ENCODE results near the gene EHBP1.

- no peak for TF ChIP-seq ZNF274 (IDR thresholded peaks at IDR 0.05; ENCODE audit: low read depth, low read length)
- no peak for TF ChIP-seq YY1 (IDR thresholded peaks at IDR 0.05; ENCODE audit: insufficient read depth, insufficient read length)
- no peak for TF ChIP-seq SUZ12 (IDR thresholded peaks at IDR 0.05; ENCODE audit: extremely low read depth, insufficient read depth, insufficient read length)
Measured at GRCh38 chr2:62792408-62792807, 86.9 kb downstream of the EHBP1 start.
